SK-N-SH (cell line): ENCODE measurements around the gene ERVMER34-1. TPM values are rescaled to one million over a fixed set of nuclear protein-coding genes. Genes with fewer than 3 reads are reported as not detected.

Experiments used
- CTCF ChIA-PET: fragments of 300-600, 350-600 bp; formaldehyde crosslinking; extraction: SDS; loops from one replicate; lab custom pipeline; 2021; lab: Yijun Ruan, JAX
- POLR2A ChIA-PET: fragments of 350-600 bp; sonication (Branson Sonifier 250); formaldehyde crosslinking; extraction: SDS; loops from one replicate; lab custom pipeline; 2020; ENCODE audit warnings: antibody characterized with exemption, inconsistent platforms; lab: Yijun Ruan, JAX
- DNase-seq: peaks from one replicate; pipeline ENCODE4 v3.0.0; 2012
- H2AFZ ChIP-seq: fragments of 200-600 bp; sonication (generic); 2 replicates; pipeline ENCODE4 v1.8.1; 2016; ENCODE audit warnings: antibody characterized with exemption, mild to moderate bottlenecking, low read depth
- H3F3A ChIP-seq: fragments of 200-600 bp; sonication (generic); replicated peaks from 2 replicates; pipeline ENCODE3; 2016; ENCODE audit warnings: antibody characterized with exemption, mild to moderate bottlenecking; ENCODE audit not compliant: insufficient read depth
- H3K27ac ChIP-seq, 2 experiments: fragments of 200-500 bp in 1 of 2; fragments of 200-600 bp in 1 of 2; sonication (Bioruptor generic) in 1 of 2; sonication (generic), shearing (Covaris generic) in 1 of 2; 2 replicates each; pipeline versions ENCODE4 v1.5.1 to v1.6.1; 2014 to 2016; ENCODE audit warnings: low read depth in 2 of 2, inconsistent platforms in 1 of 2, low read length in 1 of 2, mild to moderate bottlenecking in 1 of 2, mixed read lengths in 1 of 2
- H3K27me3 ChIP-seq: fragments of 200-600 bp; sonication (generic), shearing (Covaris generic); 2 replicates; pipeline ENCODE4 v1.6.1; 2016; ENCODE audit warnings: mixed run types; ENCODE audit not compliant: insufficient read depth
- H3K36me3 ChIP-seq, 2 experiments: fragments of 200-500 bp in 1 of 2; fragments of 200-600 bp in 1 of 2; sonication (Bioruptor generic) in 1 of 2; sonication (generic) in 1 of 2; replicated peaks in 1 of 2; 2 replicates each; pipeline versions ENCODE3 to v1.5.1; 2014 to 2016; ENCODE audit warnings: low read length in 1 of 2, mild to moderate bottlenecking in 1 of 2; ENCODE audit not compliant: insufficient read depth in 2 of 2, control insufficient read depth in 1 of 2
- H3K4me1 ChIP-seq, 2 experiments: fragments of 200-500 bp in 1 of 2; fragments of 200-600 bp in 1 of 2; sonication (Bioruptor generic) in 1 of 2; sonication (generic), shearing (Covaris generic) in 1 of 2; 2 replicates each; pipeline versions ENCODE4 v1.5.1 to v1.6.1; 2014 to 2016; ENCODE audit warnings: low read depth in 1 of 2, low read length in 1 of 2, mixed run types in 1 of 2; ENCODE audit not compliant: insufficient read depth in 2 of 2, control insufficient read depth in 1 of 2
- H3K4me2 ChIP-seq: fragments of 200-600 bp; sonication (generic), shearing (Covaris generic); 2 replicates; pipeline ENCODE4 v1.6.1; 2017; ENCODE audit warnings: mixed run types
- H3K4me3 ChIP-seq, 2 experiments: fragments of 200-500 bp in 1 of 2; fragments of 200-600 bp in 1 of 2; sonication (Bioruptor generic) in 1 of 2; sonication (generic), shearing (Covaris generic) in 1 of 2; 2 replicates each; pipeline versions ENCODE4 v1.5.1 to v1.8.1; 2014 to 2016; ENCODE audit warnings: low read depth in 2 of 2, inconsistent platforms in 1 of 2, low read length in 1 of 2, mild to moderate bottlenecking in 1 of 2, mixed read lengths in 1 of 2, moderate library complexity in 1 of 2
- H3K79me2 ChIP-seq: fragments of 200-600 bp; sonication (generic); 2 replicates; pipeline ENCODE4 v1.8.1; 2017; ENCODE audit warnings: mild to moderate bottlenecking; ENCODE audit not compliant: insufficient read depth
- H3K9ac ChIP-seq: fragments of 200-600 bp; sonication (generic); 2 replicates; pipeline ENCODE4 v1.6.1; 2017; ENCODE audit warnings: mixed run types
- H3K9me2 ChIP-seq: fragments of 200-600 bp; sonication (generic); 2 replicates; pipeline ENCODE4 v1.6.1; 2017; ENCODE audit warnings: mixed run types
- H3K9me3 ChIP-seq: fragments of 200-600 bp; sonication (generic); 2 replicates; pipeline ENCODE4 v1.6.1; 2017; ENCODE audit warnings: mixed run types, mild to moderate bottlenecking, moderate library complexity
- H4K20me1 ChIP-seq: fragments of 200-600 bp; sonication (generic); 2 replicates; pipeline ENCODE4 v1.6.1; 2017; ENCODE audit warnings: mild to moderate bottlenecking, mixed run types; ENCODE audit not compliant: insufficient read depth
- CHD2 ChIP-seq: fragments of 150-350 bp; IDR thresholded peaks from 2 replicates; pipeline ENCODE4 v1.6.1; 2018; ENCODE audit warnings: low read length; ENCODE audit not compliant: partially characterized antibody
- EZH2phosphoT487 ChIP-seq: fragments of 200-600 bp; sonication (generic); IDR thresholded peaks from 2 replicates; pipeline ENCODE4 v1.6.1; 2017; ENCODE audit warnings: low read depth, mixed run types, mild to moderate bottlenecking, antibody characterized with exemption, moderate library complexity, borderline replicate concordance
- FOSL2 ChIP-seq: IDR thresholded peaks from 2 replicates; pipeline ENCODE4 v1.4.0; 2012; ENCODE audit warnings: low read depth, mild to moderate bottlenecking, moderate library complexity, borderline replicate concordance
- FOXJ3 ChIP-seq: sonication (generic); formaldehyde crosslinking; IDR thresholded peaks from 2 replicates; pipeline ENCODE4 v1.5.1; 2020; ENCODE audit warnings: mild to moderate bottlenecking, missing genetic modification reagents
- GABPA ChIP-seq: IDR thresholded peaks from 2 replicates; pipeline ENCODE4 v1.4.0; 2012; ENCODE audit warnings: low read depth, mild to moderate bottlenecking
- JUND ChIP-seq: IDR thresholded peaks from 2 replicates; pipeline ENCODE4 v1.4.0; 2012
- MXI1 ChIP-seq: IDR thresholded peaks from 2 replicates; pipeline ENCODE4 v1.6.1; 2012; ENCODE audit warnings: mild to moderate bottlenecking, low read depth, low read length, improper control_type of control experiment
- RAD21 ChIP-seq: IDR thresholded peaks from 2 replicates; pipeline ENCODE4 v1.6.1; 2012; ENCODE audit warnings: mild to moderate bottlenecking, low read length
- RCOR1 ChIP-seq: fragments of 150-350 bp; IDR thresholded peaks from 2 replicates; pipeline ENCODE4 v1.6.1; 2017; ENCODE audit warnings: antibody characterized with exemption, low read length
- SIN3A ChIP-seq: IDR thresholded peaks from 2 replicates; pipeline ENCODE4 v1.6.1; 2012; ENCODE audit warnings: low read depth, mild to moderate bottlenecking, low read length, moderate library complexity, borderline replicate concordance
- TCF12 ChIP-seq: IDR thresholded peaks from 2 replicates; pipeline ENCODE4 v1.4.0; 2012
- WGBS: methylation state at CpG from one replicate; pipeline ENCODE4 v1.1.6; 2017; ENCODE audit warnings: low lambda C conversion rate; 5-methylcytosine and 5-hydroxymethylcytosine counted together
- polyA plus RNA-seq, 3 experiments: library from polyadenylated mRNA; depleted of rRNA; stranded (reverse); fragments of >200 nt; gene quantifications; 2 replicates each; pipeline ENCODE4 v1.2.3, GENCODE V29; 2012
- TF ChIP-seq, protein P1 (sequence below): IDR thresholded peaks from 2 replicates; pipeline ENCODE4 v1.4.0; 2012; ENCODE audit warnings: low read depth, borderline replicate concordance
- TF ChIP-seq, protein P2 (sequence below): IDR thresholded peaks from 2 replicates; pipeline ENCODE4 v1.4.0; 2012; ENCODE audit warnings: low read depth, borderline replicate concordance
- TF ChIP-seq, protein P3 (sequence below): fragments of 150-350 bp; IDR thresholded peaks from 2 replicates; pipeline ENCODE4 v1.6.1; 2017; ENCODE audit warnings: antibody characterized with exemption, low read length, low read depth, borderline replicate concordance
- TF ChIP-seq, protein P4 (sequence below): IDR thresholded peaks from 2 replicates; pipeline ENCODE4 v1.4.0; 2012; ENCODE audit warnings: low read depth

Gene ERVMER34-1
- polyA plus RNA-seq, 1 of the 3 experiments (the other 2 are of a cell fraction): 0.05 TPM

DNA sequence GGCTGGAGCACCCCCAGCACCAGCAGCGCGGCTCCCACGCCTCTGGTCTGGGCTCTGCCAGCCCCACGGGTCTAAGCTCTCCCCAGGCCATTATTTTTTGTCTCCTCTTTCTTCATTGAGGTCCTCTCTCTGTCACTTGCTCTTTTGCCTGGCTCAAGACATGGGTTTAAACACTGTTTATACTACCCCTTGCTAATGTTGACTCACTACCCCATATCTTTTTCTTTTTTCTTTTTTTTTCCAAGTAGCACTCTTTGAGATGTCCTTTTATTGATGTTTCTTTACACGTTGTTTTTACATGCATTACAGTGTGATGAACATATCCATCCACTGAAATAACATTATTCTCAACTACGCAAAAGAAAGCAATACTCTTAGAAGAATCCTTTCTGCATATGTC lies 1.7 kb upstream of the ERVMER34-1 start:
- TF ChIP-seq FOXJ3 (no peak), RAD21 (no peak), JUND (no peak), EZH2phosphoT487 (no peak), GABPA (no peak), CHD2 (no peak), RCOR1 (no peak), SIN3A (no peak), TCF12 (no peak)
- TF ChIP-seq, protein P1, sequence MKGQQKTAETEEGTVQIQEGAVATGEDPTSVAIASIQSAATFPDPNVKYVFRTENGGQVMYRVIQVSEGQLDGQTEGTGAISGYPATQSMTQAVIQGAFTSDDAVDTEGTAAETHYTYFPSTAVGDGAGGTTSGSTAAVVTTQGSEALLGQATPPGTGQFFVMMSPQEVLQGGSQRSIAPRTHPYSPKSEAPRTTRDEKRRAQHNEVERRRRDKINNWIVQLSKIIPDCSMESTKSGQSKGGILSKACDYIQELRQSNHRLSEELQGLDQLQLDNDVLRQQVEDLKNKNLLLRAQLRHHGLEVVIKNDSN: no peak
- TF ChIP-seq, protein P2, sequence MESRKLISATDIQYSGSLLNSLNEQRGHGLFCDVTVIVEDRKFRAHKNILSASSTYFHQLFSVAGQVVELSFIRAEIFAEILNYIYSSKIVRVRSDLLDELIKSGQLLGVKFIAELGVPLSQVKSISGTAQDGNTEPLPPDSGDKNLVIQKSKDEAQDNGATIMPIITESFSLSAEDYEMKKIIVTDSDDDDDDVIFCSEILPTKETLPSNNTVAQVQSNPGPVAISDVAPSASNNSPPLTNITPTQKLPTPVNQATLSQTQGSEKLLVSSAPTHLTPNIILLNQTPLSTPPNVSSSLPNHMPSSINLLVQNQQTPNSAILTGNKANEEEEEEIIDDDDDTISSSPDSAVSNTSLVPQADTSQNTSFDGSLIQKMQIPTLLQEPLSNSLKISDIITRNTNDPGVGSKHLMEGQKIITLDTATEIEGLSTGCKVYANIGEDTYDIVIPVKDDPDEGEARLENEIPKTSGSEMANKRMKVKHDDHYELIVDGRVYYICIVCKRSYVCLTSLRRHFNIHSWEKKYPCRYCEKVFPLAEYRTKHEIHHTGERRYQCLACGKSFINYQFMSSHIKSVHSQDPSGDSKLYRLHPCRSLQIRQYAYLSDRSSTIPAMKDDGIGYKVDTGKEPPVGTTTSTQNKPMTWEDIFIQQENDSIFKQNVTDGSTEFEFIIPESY: no peak
- TF ChIP-seq, protein P3, sequence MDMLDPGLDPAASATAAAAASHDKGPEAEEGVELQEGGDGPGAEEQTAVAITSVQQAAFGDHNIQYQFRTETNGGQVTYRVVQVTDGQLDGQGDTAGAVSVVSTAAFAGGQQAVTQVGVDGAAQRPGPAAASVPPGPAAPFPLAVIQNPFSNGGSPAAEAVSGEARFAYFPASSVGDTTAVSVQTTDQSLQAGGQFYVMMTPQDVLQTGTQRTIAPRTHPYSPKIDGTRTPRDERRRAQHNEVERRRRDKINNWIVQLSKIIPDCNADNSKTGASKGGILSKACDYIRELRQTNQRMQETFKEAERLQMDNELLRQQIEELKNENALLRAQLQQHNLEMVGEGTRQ: no peak
- no peak for DNase-seq
- Histone ChIP-seq H3K79me2 (no peaks in the 10 kb centered on the region), H3K27me3 (no peaks in the 10 kb centered on the region; the same call in 1 of the 2 replicates), H3K4me1 (peaks cover 0 to 5% of the 10 kb centered on the region in 2 experiments; a peak in 1 of 4 replicates), H3K4me3 (no peak overlapping the region), H3K9me2 (no peaks in the 10 kb centered on the region), H3F3A (no peaks in the 10 kb centered on the region), H4K20me1 (no peaks in the 10 kb centered on the region), H3K36me3 (no peaks in the 10 kb centered on the region), H3K4me2 (no peak overlapping the region), H3K9ac (no peak overlapping the region), H2AFZ (no peak overlapping the region), H3K9me3 (no peaks in the 10 kb centered on the region), H3K27ac (no peak overlapping the region)
- 75% methylated on average over 6 of the region's 6 CpGs for WGBS
- ChIA-PET CTCF (interaction anchor here (1.0 to 1.8 kb wide), 2 partner anchors 207 to 229 kb away, joined by 3 to 4 read pairs; no protein-coding TSS in a partner anchor), POLR2A (interaction anchor here (0.7 kb wide), 1 partner anchor 112 kb away, joined by 3 read pairs; no protein-coding TSS in a partner anchor)

DNA sequence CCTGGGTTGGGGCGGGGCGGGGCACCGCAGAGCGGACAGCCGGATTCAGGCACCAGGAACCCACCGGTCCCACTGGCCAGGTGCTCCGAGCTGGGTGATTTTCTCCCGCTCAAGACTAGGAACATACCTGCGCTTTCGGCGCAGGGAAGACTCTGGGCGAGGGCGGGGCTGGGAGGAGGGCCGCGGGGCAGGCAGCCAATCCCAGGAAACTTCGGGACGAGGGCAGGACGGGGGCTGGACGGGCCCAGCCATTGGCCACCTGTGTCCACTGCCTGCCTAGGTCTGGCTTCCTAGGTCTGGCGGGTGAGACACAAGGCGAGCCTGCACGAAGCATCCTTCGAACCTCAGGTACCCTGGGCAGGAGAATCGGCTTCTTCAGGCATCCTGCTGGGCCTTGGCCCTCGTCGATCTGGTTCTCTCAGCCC lies 274 bp upstream of the ERVMER34-1 start:
- peak overlapping the region; percentile 89 for H3K4me2 ChIP-seq
- no peaks in the 10 kb centered on the region for H3F3A ChIP-seq
- peaks cover 0 to 5% of the 10 kb centered on the region in 2 experiments; a peak in 1 of 4 replicates for H3K4me1 ChIP-seq
- peak; percentile 89 for DNase-seq
- no peak overlapping the region for H3K27ac ChIP-seq
- TF ChIP-seq, protein P4, sequence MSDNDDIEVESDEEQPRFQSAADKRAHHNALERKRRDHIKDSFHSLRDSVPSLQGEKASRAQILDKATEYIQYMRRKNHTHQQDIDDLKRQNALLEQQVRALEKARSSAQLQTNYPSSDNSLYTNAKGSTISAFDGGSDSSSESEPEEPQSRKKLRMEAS: 0 out of 2 replicates have a peak, but pooled peaks have one; percentile 39
- TF ChIP-seq CHD2 (peak; percentile 2), MXI1 (no peak), FOSL2 (no peak)
- TF ChIP-seq, protein P3: no peak
- H3K79me2 ChIP-seq: no peaks in the 10 kb centered on the region
- H3K9ac ChIP-seq: no peak overlapping the region
- H3K27me3 ChIP-seq: no peaks in the 10 kb centered on the region; the same call in 1 of the 2 replicates
- ChIA-PET POLR2A (no interaction called here), CTCF (interaction anchor here (1.0 to 1.8 kb wide), 5 partner anchors 8 to 517 kb away, joined by 3 to 4 read pairs (median 3); no protein-coding TSS in a partner anchor)
- H2AFZ ChIP-seq: peak overlapping the region; percentile 87; the same call in 1 of the 2 replicates
- WGBS: 28% methylated on average over 3 of the region's 26 CpGs
- no peaks in the 10 kb centered on the region for H3K36me3 ChIP-seq
- H3K4me3 ChIP-seq: peak overlapping the region; percentile 46 to 63
- no peaks in the 10 kb centered on the region for H3K9me3 ChIP-seq
- H3K9me2 ChIP-seq: no peaks in the 10 kb centered on the region
- H4K20me1 ChIP-seq: no peaks in the 10 kb centered on the region
